ENCODE data around the gene DOCK7.
"Not testable (repeated sequence)": the region's sequence is repeated elsewhere in the genome, so short reads cannot be mapped to it uniquely, and the experiment has no call there.

Gene DOCK7, protein sequence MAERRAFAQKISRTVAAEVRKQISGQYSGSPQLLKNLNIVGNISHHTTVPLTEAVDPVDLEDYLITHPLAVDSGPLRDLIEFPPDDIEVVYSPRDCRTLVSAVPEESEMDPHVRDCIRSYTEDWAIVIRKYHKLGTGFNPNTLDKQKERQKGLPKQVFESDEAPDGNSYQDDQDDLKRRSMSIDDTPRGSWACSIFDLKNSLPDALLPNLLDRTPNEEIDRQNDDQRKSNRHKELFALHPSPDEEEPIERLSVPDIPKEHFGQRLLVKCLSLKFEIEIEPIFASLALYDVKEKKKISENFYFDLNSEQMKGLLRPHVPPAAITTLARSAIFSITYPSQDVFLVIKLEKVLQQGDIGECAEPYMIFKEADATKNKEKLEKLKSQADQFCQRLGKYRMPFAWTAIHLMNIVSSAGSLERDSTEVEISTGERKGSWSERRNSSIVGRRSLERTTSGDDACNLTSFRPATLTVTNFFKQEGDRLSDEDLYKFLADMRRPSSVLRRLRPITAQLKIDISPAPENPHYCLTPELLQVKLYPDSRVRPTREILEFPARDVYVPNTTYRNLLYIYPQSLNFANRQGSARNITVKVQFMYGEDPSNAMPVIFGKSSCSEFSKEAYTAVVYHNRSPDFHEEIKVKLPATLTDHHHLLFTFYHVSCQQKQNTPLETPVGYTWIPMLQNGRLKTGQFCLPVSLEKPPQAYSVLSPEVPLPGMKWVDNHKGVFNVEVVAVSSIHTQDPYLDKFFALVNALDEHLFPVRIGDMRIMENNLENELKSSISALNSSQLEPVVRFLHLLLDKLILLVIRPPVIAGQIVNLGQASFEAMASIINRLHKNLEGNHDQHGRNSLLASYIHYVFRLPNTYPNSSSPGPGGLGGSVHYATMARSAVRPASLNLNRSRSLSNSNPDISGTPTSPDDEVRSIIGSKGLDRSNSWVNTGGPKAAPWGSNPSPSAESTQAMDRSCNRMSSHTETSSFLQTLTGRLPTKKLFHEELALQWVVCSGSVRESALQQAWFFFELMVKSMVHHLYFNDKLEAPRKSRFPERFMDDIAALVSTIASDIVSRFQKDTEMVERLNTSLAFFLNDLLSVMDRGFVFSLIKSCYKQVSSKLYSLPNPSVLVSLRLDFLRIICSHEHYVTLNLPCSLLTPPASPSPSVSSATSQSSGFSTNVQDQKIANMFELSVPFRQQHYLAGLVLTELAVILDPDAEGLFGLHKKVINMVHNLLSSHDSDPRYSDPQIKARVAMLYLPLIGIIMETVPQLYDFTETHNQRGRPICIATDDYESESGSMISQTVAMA (N-terminal part only)

DNA sequence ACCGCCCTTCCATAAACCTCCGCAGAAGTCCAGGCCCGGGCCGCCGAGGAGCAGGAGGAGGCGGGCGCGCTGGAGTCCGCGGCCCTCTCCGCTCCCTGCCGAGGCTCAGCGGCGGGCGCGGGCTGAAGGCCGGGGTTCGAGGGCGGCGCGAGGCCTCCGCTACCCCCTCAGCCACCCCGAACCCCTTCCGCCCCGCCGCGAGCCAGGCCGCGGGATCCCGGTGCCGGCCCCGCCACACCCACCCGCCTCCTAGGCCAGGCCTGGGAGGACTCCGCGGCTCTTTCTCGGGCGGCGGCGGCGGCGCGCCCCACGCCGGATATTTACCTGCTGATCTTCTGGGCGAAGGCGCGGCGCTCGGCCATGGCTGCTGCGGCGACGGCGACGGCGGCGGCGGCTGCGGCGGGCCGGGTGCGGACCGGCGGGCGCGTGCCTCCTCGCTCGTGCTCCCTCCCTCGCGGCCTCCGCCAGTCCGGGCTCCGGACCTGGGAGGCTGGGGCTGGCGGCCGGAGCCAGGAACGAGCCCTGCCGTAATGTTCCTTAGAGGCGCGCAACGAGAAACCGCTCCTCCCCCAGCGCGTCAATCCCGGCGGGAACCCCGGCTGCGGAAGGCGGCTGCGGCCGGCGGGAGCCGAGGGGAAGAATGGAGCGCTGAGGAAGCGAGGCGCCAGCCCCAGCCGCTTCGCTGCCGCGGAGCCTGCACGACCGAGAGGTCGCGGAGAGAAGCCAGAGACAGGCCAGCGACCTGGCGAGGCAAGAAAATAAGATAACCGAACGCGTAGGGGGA is at the start of gene DOCK7:
Gene DOCK7, minus strand, starts transcription at position 484 of the 784 bp plus-strand sequence. Its CDS starts 122 bp downstream, at position 362.
- in situ Hi-C loops (cut with MboI; ENCODE audit: low sequenced_read_pairs) = no loop called here

DNA sequence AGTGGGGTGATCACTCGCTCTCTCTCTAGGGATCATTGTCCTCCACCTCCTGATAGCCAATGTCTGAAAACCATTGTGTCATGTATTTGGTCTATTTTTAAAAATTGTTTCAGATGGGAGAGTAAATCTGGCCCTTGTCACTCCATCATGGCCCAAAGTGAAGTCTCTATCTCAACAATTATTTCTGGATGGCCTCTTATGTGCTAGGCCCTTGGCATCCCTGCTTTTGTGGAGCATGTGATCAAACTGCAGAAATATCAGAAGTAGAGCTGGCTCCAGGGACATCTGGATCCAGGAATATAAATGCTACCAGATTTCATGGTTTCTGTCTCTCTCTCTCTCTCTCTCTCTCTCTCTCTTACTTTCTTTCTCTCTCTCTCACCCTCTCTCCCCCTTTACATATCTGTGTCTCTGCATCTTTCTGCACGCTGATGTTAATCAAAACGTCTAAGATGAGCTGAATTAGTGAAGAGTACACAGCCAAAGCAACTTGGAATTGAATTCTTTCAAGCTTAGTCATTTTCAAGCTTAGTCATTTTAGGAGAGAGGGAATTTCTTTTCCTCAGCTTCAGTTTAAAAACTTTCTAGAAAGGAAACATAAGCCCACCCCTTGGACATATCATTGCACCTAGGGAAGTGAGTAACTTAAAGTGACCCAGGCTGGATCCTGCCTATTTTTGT is 47.4 kb upstream of the DOCK7 start:
- in situ Hi-C loops (cut with MboI; ENCODE audit: low sequenced_read_pairs) = no loop called here

DNA sequence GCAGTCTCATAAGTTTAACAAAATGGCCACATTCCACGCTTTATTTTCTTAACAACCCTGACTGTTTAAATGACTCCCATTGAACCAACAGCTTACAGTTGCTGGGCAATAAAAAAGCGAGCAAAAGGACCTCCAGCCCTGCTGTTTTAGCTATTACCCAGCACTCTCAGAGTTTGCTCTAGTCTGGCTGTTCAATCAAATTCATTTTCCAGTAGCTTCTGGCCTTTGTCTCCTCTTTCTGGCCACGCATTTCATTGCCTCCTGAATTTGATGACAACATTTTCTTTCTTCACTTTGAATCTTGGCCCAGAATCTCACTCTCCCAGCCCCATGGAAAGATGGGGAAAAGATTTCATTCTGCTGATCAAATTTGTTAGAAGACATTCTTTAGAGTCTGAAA is 44.1 kb upstream of the DOCK7 start:
- in situ Hi-C loops (cut with MboI; ENCODE audit: low sequenced_read_pairs) = no loop called here

GRCh38 chr1:62728963-62729362 is 40.8 kb upstream of the DOCK7 start:
- in situ Hi-C loops (cut with MboI; ENCODE audit: low sequenced_read_pairs) = no loop called here

DNA sequence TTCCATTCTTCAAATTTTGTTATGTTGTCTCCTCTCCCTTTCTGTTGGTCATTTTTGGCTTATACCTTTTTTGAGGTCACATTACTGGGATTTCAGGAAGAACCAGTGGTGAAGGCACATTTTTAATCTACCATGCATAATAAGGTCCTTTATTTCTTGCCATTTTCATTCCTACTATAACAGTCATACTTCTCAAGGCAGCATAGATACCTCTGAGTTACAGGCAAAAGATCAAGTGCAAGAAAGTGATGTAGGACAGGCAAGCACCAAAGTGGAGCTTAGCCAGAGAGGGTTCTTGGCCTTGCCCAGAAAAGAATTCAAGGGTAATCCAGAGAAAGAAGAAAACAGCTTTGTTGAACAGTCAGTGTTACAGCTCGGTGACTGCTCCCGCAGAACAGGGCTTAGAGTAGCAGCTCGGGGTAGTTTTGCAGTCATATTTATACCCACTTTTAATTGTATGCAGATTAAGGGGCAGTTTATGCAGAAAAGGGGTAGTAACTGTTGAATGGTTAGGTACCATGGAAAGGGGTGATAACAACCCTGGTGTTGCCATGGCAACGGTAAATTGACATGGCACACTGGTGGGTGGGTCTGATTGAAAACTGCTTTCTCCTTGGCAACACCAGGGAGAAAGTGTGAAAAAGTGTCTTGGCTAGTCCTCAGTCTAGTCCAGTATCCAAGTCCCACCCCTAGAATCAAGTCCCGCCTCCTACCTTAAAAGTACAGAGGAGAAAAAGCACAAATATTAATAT is 39.6 kb upstream of the DOCK7 start:
- in situ Hi-C loops (cut with MboI; ENCODE audit: low sequenced_read_pairs) = no loop called here

DNA sequence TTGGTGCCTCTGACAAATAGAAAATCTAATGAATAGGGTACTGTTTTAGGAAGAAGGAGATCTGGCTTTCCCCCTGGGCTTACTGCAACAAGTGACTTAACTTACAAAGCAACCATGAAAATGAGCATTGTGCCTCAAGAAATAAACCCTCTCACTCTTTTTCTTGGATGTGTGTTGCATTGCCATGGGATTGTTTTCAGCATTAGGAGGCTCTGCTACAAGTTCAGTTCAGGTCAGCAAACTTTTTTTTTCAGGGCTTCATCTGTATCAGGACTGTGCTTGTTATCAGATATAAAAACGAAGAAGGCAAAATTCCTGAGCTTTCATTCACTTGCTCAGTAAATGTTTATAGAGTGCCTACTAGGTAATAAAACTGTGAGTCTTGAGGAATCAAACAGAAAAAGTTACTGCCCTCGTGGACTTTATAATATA is 37.8 kb upstream of the DOCK7 start:
- in situ Hi-C loops (cut with MboI; ENCODE audit: low sequenced_read_pairs) = no loop called here

DNA sequence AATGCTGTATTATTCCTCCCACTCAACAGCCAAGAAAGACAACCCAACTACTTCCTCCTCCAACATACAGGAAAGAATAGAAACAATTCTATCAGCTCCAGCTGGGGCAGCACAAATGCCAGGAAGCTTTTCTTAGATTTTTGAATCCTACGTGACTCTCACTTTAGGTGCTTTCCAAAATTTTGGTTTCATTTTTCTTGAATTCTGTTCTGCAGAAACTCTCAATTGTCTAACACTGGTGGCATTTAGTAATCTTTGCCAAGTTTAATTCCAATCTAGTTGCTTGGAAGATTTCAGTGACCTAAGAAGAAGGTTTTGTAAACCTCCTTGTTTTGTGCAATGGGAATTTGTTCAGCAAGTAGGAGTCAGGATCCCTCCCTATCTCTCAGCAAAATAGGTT is 37.1 kb upstream of the DOCK7 start:
- in situ Hi-C loops (cut with MboI; ENCODE audit: low sequenced_read_pairs) = no loop called here

DNA sequence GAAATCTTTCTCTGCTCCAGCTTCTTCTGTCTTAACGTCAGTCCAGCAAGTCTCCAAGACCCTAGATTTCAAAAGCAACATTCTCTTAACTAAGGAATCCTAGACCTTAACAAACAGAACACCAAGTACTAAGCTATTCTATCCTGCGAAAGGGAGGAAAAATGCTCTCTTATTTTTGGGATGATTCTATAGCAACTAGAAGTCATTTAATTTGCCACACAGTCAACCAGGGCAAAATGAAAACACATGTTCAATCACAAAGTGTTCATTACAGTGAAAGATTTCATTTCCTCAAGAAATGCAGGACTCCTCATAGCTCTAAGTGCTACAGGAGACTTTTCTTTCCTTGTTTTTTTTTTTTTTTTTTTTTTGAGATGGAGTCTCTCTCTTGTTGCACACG is 36.2 kb upstream of the DOCK7 start:
- in situ Hi-C loops (cut with MboI; ENCODE audit: low sequenced_read_pairs) = no loop called here

- in situ Hi-C loops (cut with MboI; ENCODE audit: low sequenced_read_pairs) = no loop called here
These were observed 35.7 kb upstream of the DOCK7 start for GRCh38 chr1:62723883-62724282.

DNA sequence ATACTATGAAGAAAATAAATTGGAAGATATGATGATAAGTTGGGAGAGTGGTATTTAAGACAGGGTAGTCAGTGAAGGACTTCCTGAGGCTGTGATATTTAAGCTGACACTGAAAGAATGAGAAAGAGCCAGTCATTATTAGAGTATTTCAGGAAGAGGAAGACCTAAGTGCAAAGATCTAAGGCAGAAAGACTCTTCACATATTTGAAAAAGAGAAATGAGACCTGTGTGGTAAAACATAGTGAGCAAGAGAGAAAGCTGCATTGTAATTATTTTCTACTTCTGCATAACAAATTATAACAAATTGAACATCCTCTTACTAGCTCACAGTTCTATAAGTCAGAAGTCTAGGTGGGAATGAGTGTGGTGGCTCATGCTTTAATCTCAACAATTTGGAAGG is 34.6 kb upstream of the DOCK7 start:
- in situ Hi-C loops (cut with MboI; ENCODE audit: low sequenced_read_pairs) = no loop called here

GRCh38 chr1:62720946-62721554 is 32.9 kb upstream of the DOCK7 start:
- in situ Hi-C loops (cut with MboI; ENCODE audit: low sequenced_read_pairs) = no loop called here

GRCh38 chr1:62718400-62718799 is 30.2 kb upstream of the DOCK7 start:
- in situ Hi-C loops (cut with MboI; ENCODE audit: low sequenced_read_pairs) = not testable (repeated sequence)

DNA sequence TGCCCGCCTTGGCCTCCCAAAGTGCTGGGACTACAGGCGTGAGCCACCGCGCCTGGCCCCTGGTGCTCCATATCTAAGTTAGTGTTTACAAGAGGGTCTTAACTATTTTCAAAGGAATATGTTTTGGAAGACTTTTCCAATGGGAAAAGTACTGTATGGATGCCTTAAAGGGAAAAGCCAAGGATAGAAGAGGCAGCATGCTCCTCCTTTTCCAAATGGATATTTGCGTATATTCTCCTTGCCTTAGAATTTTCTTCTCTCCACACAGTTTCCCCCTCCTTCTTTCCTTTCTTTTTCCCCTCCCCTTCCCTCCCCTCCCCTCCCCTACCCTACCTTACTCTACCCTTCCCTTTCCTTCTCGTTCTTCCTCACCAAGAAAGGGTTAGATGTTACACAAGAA is 29.3 kb upstream of the DOCK7 start:
- in situ Hi-C loops (cut with MboI; ENCODE audit: low sequenced_read_pairs) = no loop called here

GRCh38 chr1:62716397-62716796 is 28.2 kb upstream of the DOCK7 start:
- in situ Hi-C loops (cut with MboI; ENCODE audit: low sequenced_read_pairs) = no loop called here

- in situ Hi-C loops (cut with MboI; ENCODE audit: low sequenced_read_pairs) = no loop called here
These were observed 24.4 kb upstream of the DOCK7 start for GRCh38 chr1:62712336-62713243.

DNA sequence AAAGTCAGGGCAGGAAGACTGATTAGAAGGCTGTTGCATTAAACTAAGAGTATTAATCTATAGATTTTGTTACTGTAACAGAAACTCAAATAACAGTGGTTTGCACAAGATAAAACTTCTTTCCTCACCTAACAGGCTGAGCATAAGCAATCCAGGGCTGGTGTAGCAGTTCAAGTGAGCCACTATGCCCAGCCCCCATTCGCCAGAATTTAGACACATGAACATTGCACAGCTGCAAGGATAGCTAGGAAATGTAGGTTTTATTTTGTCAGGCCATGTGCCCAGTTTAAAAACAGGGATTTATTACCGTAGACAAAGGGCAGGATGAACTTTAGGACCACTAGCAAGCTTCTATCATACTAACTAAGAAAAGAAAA is 19.5 kb upstream of the DOCK7 start:
- in situ Hi-C loops (cut with MboI; ENCODE audit: low sequenced_read_pairs) = no loop called here

- in situ Hi-C loops (cut with MboI; ENCODE audit: low sequenced_read_pairs) = no loop called here
These were observed 19.0 kb upstream of the DOCK7 start for GRCh38 chr1:62706985-62707743.

Data from HL-60/S4 treated with phorbol 12-myristate 13-acetate at 8.2 ng/mL for 4 days and 3 days (cell line).